K562 (cell line): Measurements from ENCODE around the gene MCU. TPM values are rescaled to one million over a fixed set of nuclear protein-coding genes. Genes with fewer than 3 reads are reported as not detected.

Experiments used
- DPF2 ChIP-seq: fragments of 450-650 bp; IDR thresholded peaks from 2 replicates; pipeline ENCODE4 v1.6.1; 2016
- HDAC6 ChIP-seq: IDR thresholded peaks from 2 replicates; pipeline ENCODE4 v1.6.1; 2012; ENCODE audit warnings: low read depth, mild to moderate bottlenecking, control low read depth, inconsistent platforms, low read length, moderate library complexity
- KDM1A ChIP-seq, 2 experiments: fragments of 450-650 bp; IDR thresholded peaks; 2 replicates each; pipeline ENCODE4 v1.6.1; 2016; ENCODE audit warnings: mild to moderate bottlenecking in 2 of 2
- KHSRP ChIP-seq: fragments of 450-650 bp; IDR thresholded peaks from 2 replicates; pipeline ENCODE4 v1.6.1; 2017
- MAZ ChIP-seq, 2 experiments: fragments of 450-650 bp in 1 of 2; sonication (generic) in 1 of 2; formaldehyde crosslinking; IDR thresholded peaks in 1 of 2; conservative IDR thresholded peaks in 1 of 2; 2 replicates each; pipeline versions ENCODE4 v1.4.0 to v1.5.0; 2020; ENCODE audit warnings: mild to moderate bottlenecking in 1 of 2, missing genetic modification reagents in 1 of 2
- MYC ChIP-seq, 2 experiments: fragments of 250-450 bp in 1 of 2; sonication (Bioruptor Pico) in 1 of 2; IDR thresholded peaks; 2 replicates each; pipeline versions ENCODE4 v1.5.1 to v1.6.1; 2012 to 2021; ENCODE audit warnings: low read depth in 2 of 2, borderline replicate concordance in 1 of 2, improper control_type of control experiment in 1 of 2, low read length in 1 of 2, mild to moderate bottlenecking in 1 of 2, moderate library complexity in 1 of 2
- POLR2AphosphoS5 ChIP-seq: IDR thresholded peaks from 2 replicates; pipeline ENCODE4 v1.6.1; 2011; ENCODE audit warnings: mild to moderate bottlenecking, low read depth, low read length, moderate library complexity; ENCODE audit not compliant: control insufficient read depth, insufficient read depth
- POLR3G ChIP-seq: IDR thresholded peaks from 2 replicates; pipeline ENCODE4 v1.6.1; 2011; ENCODE audit not compliant: insufficient read length, insufficient replicate concordance; ENCODE audit errors: extremely low read depth
- ZBTB17 ChIP-seq: fragments of 450-650 bp; formaldehyde crosslinking; IDR thresholded peaks from 2 replicates; pipeline ENCODE4 v1.4.0; 2020; ENCODE audit warnings: mild to moderate bottlenecking
- ZFP30 ChIP-seq: fragments of 250-450 bp; sonication (Bioruptor Pico); IDR thresholded peaks from 2 replicates; pipeline ENCODE4 v1.8.0; 2022; ENCODE audit warnings: moderate library complexity, mild to moderate bottlenecking, inconsistent platforms, borderline replicate concordance
- ZNF282 ChIP-seq: sonication (generic); formaldehyde crosslinking; IDR thresholded peaks from 2 replicates; pipeline ENCODE4 v1.8.1; 2023; ENCODE audit warnings: missing genetic modification reagents
- polyA plus RNA-seq, 8 experiments: library from polyadenylated mRNA; depleted of rRNA in 4 of 8; stranded (reverse) in 5 of 8; unstranded in 3 of 8; fragments of >200 nt; fragmentation: Nextera tagmentation in 2 of 8; fragmentation: Illumina TruSeq in 1 of 8; extraction: Ambion mirVana in 2 of 8; extraction: Trizol in 1 of 8; gene quantifications; 2 replicates each; pipeline versions ENCODE4 v1.2.1 to v1.2.3, GENCODE V29; 2011 to 2014; ENCODE audit warnings: inconsistent platforms in 1 of 8, missing spikeins in 1 of 8
- total RNA-seq, 7 experiments: library from RNA; depleted of rRNA in 6 of 7; stranded (reverse); fragments of >200 nt in 6 of 7; fragmentation: Illumina TruSeq in 2 of 7; extraction: Trizol in 2 of 7; gene quantifications; 2 replicates each; pipeline versions ENCODE4 v1.2.1 to v1.2.3, GENCODE V29; 2011 to 2021; ENCODE audit warnings: low replicate concordance in 1 of 7
- TF ChIP-seq, protein P1 (sequence below), 2 experiments: fragments of 450-650 bp; IDR thresholded peaks; 2 replicates each; pipeline ENCODE4 v1.6.1; 2016; ENCODE audit warnings: mild to moderate bottlenecking in 2 of 2, borderline replicate concordance in 1 of 2, low read depth in 1 of 2, moderate library complexity in 1 of 2
- TF ChIP-seq, protein P2 (sequence below): sonication (generic); formaldehyde crosslinking; IDR thresholded peaks from 2 replicates; pipeline ENCODE4 v1.8.0; 2022; ENCODE audit warnings: mild to moderate bottlenecking, missing genetic modification reagents
- TF ChIP-seq, protein P3 (sequence below): fragments of 250-450 bp; sonication (Bioruptor Pico); IDR thresholded peaks from 2 replicates; pipeline ENCODE4 v1.4.0; 2020

Gene MCU
- total and polyA plus RNA-seq, 9 of the 15 experiments (the other 6 are each of a cell fraction or from before 2014, with no cell fraction given) = 8.2 to 88.8 (median 21.3) TPM

DNA sequence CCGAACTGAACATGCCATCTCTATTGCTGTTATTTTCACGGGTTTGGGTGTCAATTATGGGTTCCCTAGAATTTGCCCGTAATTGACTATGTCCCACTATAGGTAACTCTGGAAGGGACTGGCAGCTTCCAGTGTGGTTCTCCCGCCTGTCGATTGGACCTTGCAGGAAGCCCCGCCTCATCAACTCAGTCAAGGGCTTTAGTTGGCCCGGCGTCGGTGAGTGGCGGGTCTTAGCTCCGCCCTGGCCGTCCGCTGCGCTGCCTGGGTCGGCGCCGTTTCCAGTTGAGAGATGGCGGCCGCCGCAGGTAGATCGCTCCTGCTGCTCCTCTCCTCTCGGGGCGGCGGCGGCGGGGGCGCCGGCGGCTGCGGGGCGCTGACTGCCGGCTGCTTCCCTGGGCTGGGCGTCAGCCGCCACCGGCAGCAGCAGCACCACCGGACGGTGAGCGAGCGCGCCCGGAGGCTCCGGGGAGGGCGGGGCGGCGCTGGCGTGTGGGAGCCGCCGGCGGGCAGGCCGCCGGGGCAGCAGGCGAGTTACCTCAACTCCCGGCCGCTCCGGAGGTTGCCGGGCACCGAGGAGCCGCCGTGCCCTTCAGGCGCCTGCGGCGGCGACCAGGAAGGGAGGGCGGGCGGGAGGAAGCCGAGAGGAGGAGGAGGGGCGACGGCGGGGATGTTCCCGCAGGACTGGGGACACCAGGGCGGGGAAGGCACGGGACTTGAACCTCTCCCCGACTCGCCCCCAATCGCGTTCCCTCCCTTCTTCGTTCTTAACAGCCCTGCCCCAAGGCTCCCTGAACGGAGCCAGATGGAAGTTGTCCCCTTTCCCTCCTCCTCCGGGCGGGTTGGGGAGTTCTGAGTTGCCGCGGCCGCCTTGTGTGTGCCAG, at the start of gene MCU (continued):
- 0 out of 2 replicates have a peak, but pooled peaks have one; percentile 22 for TF ChIP-seq ZBTB17 (CRISPR knock-in tag)
- TF ChIP-seq, protein P1, sequence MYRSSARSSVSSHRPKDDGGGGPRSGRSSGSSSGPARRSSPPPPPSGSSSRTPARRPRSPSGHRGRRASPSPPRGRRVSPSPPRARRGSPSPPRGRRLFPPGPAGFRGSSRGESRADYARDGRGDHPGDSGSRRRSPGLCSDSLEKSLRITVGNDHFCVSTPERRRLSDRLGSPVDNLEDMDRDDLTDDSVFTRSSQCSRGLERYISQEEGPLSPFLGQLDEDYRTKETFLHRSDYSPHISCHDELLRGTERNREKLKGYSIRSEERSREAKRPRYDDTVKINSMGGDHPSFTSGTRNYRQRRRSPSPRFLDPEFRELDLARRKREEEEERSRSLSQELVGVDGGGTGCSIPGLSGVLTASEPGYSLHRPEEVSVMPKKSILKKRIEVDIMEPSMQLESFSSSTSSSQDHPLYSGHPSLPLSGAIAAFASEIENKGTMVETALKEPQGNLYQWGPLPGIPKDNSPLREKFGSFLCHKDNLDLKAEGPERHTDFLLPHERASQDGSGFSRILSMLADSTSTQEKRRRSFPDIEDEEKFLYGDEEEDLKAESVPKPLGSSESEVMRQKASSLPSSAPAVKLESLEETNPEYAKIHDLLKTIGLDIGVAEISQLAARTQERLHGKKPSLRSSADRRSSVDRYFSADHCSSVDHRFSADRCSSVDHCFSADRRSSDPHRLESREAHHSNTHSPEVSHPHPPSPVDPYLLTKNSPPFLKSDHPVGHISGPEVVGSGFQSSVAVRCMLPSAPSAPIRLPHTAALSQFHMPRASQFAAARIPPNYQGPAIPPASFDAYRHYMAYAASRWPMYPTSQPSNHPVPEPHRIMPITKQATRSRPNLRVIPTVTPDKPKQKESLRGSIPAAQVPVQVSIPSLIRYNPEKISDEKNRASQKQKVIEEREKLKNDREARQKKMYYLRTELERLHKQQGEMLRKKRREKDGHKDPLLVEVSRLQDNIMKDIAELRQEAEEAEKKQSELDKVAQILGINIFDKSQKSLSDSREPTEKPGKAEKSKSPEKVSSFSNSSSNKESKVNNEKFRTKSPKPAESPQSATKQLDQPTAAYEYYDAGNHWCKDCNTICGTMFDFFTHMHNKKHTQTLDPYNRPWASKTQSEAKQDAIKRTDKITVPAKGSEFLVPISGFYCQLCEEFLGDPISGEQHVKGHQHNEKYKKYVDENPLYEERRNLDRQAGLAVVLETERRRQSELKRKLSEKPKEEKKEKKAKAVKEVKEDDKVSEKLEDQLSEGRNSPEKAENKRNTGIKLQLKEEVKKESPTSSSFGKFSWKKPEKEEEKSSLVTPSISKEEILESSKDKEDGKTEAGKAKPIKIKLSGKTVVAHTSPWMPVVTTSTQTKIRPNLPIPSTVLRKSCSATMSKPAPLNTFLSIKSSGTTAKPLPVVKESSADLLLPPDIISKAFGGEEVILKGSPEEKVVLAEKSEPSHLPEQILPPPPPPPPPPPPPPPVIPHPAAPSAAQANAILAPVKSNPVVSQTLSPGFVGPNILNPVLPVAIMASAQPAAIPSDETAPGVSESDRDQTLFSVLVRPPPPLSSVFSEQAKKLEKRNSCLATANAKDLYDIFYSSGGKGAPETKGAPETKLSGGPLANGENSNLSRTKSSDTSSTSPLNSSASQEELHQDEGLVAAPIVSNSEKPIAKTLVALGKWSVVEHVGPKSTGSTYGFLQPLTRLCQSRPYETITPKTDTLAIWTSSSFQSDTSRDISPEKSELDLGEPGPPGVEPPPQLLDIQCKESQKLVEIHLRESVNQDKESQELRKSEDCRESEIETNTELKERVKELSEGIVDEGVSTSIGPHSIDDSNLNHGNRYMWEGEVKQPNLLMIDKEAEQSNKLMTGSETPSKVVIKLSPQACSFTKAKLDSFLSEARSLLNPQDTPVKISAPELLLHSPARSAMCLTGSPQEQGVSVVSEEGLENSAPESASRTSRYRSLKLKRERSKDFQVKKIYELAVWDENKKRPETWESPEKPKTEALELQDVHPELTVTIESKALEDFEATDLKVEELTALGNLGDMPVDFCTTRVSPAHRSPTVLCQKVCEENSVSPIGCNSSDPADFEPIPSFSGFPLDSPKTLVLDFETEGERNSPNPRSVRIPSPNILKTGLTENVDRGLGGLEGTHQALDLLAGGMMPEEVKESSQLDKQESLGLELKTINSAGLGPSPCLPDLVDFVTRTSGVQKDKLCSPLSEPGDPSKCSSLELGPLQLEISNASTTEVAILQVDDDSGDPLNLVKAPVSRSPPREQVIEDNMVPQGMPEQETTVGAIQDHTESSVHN (IDR thresholded peaks at IDR 0.05; ENCODE audit: borderline replicate concordance in 1 of 2, low read depth in 1 of 2) = no peak
- TF ChIP-seq, protein P2, sequence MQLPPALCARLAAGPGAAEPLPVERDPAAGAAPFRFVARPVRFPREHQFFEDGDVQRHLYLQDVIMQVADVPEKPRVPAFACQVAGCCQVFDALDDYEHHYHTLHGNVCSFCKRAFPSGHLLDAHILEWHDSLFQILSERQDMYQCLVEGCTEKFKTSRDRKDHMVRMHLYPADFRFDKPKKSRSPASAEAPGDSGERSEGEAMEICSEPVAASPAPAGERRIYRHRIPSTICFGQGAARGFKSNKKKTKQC (CRISPR knock-in tag) = peak; percentile 47; the same call in 1 of the 2 replicates
- no peak for TF ChIP-seq KDM1A (IDR thresholded peaks at IDR 0.05)
- TF ChIP-seq ZFP30 (CRISPR knock-in tag) = no peak
- no peak for TF ChIP-seq DPF2
- peak; percentile 80 for TF ChIP-seq POLR2AphosphoS5
- no peak; the same call in 1 of the 2 replicates for TF ChIP-seq ZNF282
- TF ChIP-seq POLR3G = no peak
- TF ChIP-seq MYC (IDR thresholded peaks at IDR 0.05; ENCODE audit: low read depth, low read length) = no peak
- TF ChIP-seq MYC (CRISPR knock-in tag; IDR thresholded peaks at IDR 0.05; ENCODE audit: borderline replicate concordance, low read depth) = no peak
- peak; percentile 53 to 81; a peak in 3 of 4 replicates for TF ChIP-seq MAZ (CRISPR knock-in tag; conservative IDR thresholded peaks at IDR 0.05 in 1 of 2, IDR thresholded peaks at IDR 0.05 in 1 of 2)
- no peak for TF ChIP-seq KHSRP
- TF ChIP-seq, protein P3, sequence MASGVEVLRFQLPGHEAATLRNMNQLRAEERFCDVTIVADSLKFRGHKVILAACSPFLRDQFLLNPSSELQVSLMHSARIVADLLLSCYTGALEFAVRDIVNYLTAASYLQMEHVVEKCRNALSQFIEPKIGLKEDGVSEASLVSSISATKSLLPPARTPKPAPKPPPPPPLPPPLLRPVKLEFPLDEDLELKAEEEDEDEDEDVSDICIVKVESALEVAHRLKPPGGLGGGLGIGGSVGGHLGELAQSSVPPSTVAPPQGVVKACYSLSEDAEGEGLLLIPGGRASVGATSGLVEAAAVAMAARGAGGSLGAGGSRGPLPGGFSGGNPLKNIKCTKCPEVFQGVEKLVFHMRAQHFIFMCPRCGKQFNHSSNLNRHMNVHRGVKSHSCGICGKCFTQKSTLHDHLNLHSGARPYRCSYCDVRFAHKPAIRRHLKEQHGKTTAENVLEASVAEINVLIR (CRISPR knock-in tag) = no peak
- TF ChIP-seq HDAC6 = no peak
